ENCODE results near the gene MIGA2.
"Not testable (repeated sequence)": the region's sequence is repeated elsewhere in the genome, so short reads cannot be mapped to it uniquely, and the experiment has no call there.

The MIGA2 gene

GRCh38 chr9:129031514-129031913 lies 4.9 kb upstream of the MIGA2 start:
- Histone ChIP-seq H3K27ac (ENCODE audit: extremely low read depth, low read depth, low read length) (no peak overlapping the region), H3K36me3 (ENCODE audit: control insufficient read depth in 2 of 2, insufficient read depth in 1 of 2, low read length in 2 of 2) (no peaks in the 10 kb centered on the region), H3K4me3 (ENCODE audit: low read depth, low read length) (no peak overlapping the region), H3K9me3 (ENCODE audit: control insufficient read depth, insufficient read depth, low read depth, low read length) (no peaks in the 10 kb centered on the region), H3K4me1 (ENCODE audit: control insufficient read depth, insufficient read depth, low read length) (no peaks in the 10 kb centered on the region)
- TF ChIP-seq PRDM4 (tag by site-specific recombination; IDR thresholded peaks at IDR 0.05) (no peak), SP2 (tag by site-specific recombination; IDR thresholded peaks at IDR 0.05) (peak; percentile 60)
- ChIA-PET POLR2A (interaction anchor here (0.7 kb wide), 1 partner anchor 72 kb away, joined by 8 read pairs; no protein-coding TSS in a partner anchor), CTCF (interaction anchor here (0.7 kb wide), 1 partner anchor 1097 kb away, joined by 5 read pairs; no protein-coding TSS in a partner anchor)

- Histone ChIP-seq H3K4me3 (ENCODE audit: low read depth, low read length) (no peak overlapping the region), H3K36me3 (ENCODE audit: control insufficient read depth in 2 of 2, insufficient read depth in 1 of 2, low read length in 2 of 2) (no peaks in the 10 kb centered on the region), H3K27ac (ENCODE audit: extremely low read depth, low read depth, low read length) (no peak overlapping the region), H3K9me3 (ENCODE audit: control insufficient read depth, insufficient read depth, low read depth, low read length) (no peaks in the 10 kb centered on the region), H3K4me1 (ENCODE audit: control insufficient read depth, insufficient read depth, low read length) (no peaks in the 10 kb centered on the region)
- CTCF ChIA-PET: interaction anchor here (0.9 kb wide), 1 partner anchor 104 kb away, joined by 4 read pairs; no protein-coding TSS in a partner anchor
- TF ChIP-seq EGR2 (tag by site-specific recombination; IDR thresholded peaks at IDR 0.05; ENCODE audit: low read depth) (peak; percentile 64), ZNF274 (IDR thresholded peaks at IDR 0.05; ENCODE audit: low read length) (no peak), ZNF274 (tag by site-specific recombination; IDR thresholded peaks at IDR 0.05; ENCODE audit: borderline replicate concordance) (no peak), SCRT2 (tag by site-specific recombination; IDR thresholded peaks at IDR 0.05) (peak; percentile 87), ZNF843 (tag by site-specific recombination; IDR thresholded peaks at IDR 0.05) (no peak), ZNF423 (tag by site-specific recombination; IDR thresholded peaks at IDR 0.05) (no peak), ZFHX2 (tag by site-specific recombination; conservative IDR thresholded peaks at IDR 0.05) (peak; percentile 72), GFI1B (tag by site-specific recombination; IDR thresholded peaks at IDR 0.05) (no peak), ZNF155 (tag by site-specific recombination; IDR thresholded peaks at IDR 0.05) (no peak), REPIN1 (tag by site-specific recombination; IDR thresholded peaks at IDR 0.05; ENCODE audit: low read depth) (no peak), RBAK (tag by site-specific recombination; IDR thresholded peaks at IDR 0.05) (no peak), ZBTB6 (tag by site-specific recombination; IDR thresholded peaks at IDR 0.05) (no peak), SCRT1 (tag by site-specific recombination; IDR thresholded peaks at IDR 0.05; ENCODE audit: borderline replicate concordance) (peak; percentile 86)
- POLR2A ChIA-PET: no interaction called here
These were observed 3.8 kb upstream of the MIGA2 start for GRCh38 chr9:129032541-129033159.

GRCh38 chr9:129033216-129033615 lies 3.2 kb upstream of the MIGA2 start:
- TF ChIP-seq ZNF394 (tag by site-specific recombination; IDR thresholded peaks at IDR 0.05; ENCODE audit: borderline replicate concordance) (peak; percentile 53; the same call in 1 of the 2 replicates), ZNF768 (tag by site-specific recombination; IDR thresholded peaks at IDR 0.05) (no peak)
- Histone ChIP-seq H3K36me3 (ENCODE audit: control insufficient read depth in 2 of 2, insufficient read depth in 1 of 2, low read length in 2 of 2) (no peaks in the 10 kb centered on the region), H3K4me1 (ENCODE audit: control insufficient read depth, insufficient read depth, low read length) (no peaks in the 10 kb centered on the region), H3K27ac (ENCODE audit: extremely low read depth, low read depth, low read length) (no peak overlapping the region), H3K9me3 (ENCODE audit: control insufficient read depth, insufficient read depth, low read depth, low read length) (no peaks in the 10 kb centered on the region), H3K4me3 (ENCODE audit: low read depth, low read length) (no peak overlapping the region)
- POLR2A ChIA-PET: interaction anchor here (0.7 kb wide), 1 partner anchor 9 kb away, joined by 5 read pairs; no protein-coding TSS in a partner anchor
- CTCF ChIA-PET: interaction anchor here (0.6 to 0.7 kb wide), 3 partner anchors 107 to 215 kb away, joined by 3 read pairs; no protein-coding TSS in a partner anchor

GRCh38 chr9:129035838-129036237 lies 588 bp upstream of the MIGA2 start:
- peak overlapping the region; percentile 62 for H3K27ac ChIP-seq (ENCODE audit: extremely low read depth, low read depth, low read length)
- POLR2A ChIA-PET: interaction anchor here (1.0 to 2.1 kb wide), 6 partner anchors 8 to 96 kb away, joined by 3 to 16 read pairs (median 6); partner anchors contain the start of genes DOLPP1 and SH3GLB2

More at GRCh38 chr9:129035838-129036237, 588 bp upstream of the MIGA2 start:
- H3K36me3 ChIP-seq (ENCODE audit: control insufficient read depth in 2 of 2, insufficient read depth in 1 of 2, low read length in 2 of 2); H3K4me1 ChIP-seq (ENCODE audit: control insufficient read depth, insufficient read depth, low read length); H3K9me3 ChIP-seq (ENCODE audit: control insufficient read depth, insufficient read depth, low read depth, low read length): not testable (repeated sequence)
- peak overlapping the region; percentile 14; the same call in 1 of the 2 replicates for H3K4me3 ChIP-seq (ENCODE audit: low read depth, low read length)
- CTCF ChIA-PET: interaction anchor here (0.6 to 2.5 kb wide), 4 partner anchors 28 to 697 kb away, joined by 3 to 17 read pairs (median 4); no protein-coding TSS in a partner anchor
